GM12801 (cell line): Measurements from ENCODE around the gene PITPNC1.

ENCODE experiments used
- TF ChIP-seq, protein P1 (sequence below): IDR thresholded peaks from one replicate; pipeline ENCODE4 v1.5.1; 2011; ENCODE audit warnings: control low read depth; ENCODE audit not compliant: insufficient read length; ENCODE audit errors: extremely low read depth

Gene PITPNC1

DNA sequence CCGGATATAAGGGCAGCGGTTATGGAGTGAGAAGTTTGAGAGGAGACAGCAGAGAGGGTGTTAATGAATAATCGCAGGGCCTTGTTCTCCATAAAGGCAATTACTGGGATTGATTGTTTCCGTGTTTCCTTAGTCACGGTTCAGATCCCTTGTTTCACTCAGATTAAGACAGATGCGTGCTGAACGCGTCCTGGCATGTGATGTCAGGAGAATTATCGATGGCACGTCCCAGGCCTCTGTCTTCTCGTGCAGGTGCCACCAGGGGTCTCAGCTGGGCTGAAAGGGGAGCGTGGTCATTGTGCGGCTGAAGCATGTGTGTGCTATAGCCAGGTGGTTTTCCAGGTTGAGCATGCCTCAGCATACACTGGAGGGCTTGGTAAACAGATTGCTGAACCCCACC is 198.2 kb downstream of the PITPNC1 start:
- TF ChIP-seq, protein P1, sequence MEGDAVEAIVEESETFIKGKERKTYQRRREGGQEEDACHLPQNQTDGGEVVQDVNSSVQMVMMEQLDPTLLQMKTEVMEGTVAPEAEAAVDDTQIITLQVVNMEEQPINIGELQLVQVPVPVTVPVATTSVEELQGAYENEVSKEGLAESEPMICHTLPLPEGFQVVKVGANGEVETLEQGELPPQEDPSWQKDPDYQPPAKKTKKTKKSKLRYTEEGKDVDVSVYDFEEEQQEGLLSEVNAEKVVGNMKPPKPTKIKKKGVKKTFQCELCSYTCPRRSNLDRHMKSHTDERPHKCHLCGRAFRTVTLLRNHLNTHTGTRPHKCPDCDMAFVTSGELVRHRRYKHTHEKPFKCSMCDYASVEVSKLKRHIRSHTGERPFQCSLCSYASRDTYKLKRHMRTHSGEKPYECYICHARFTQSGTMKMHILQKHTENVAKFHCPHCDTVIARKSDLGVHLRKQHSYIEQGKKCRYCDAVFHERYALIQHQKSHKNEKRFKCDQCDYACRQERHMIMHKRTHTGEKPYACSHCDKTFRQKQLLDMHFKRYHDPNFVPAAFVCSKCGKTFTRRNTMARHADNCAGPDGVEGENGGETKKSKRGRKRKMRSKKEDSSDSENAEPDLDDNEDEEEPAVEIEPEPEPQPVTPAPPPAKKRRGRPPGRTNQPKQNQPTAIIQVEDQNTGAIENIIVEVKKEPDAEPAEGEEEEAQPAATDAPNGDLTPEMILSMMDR = no peak

DNA sequence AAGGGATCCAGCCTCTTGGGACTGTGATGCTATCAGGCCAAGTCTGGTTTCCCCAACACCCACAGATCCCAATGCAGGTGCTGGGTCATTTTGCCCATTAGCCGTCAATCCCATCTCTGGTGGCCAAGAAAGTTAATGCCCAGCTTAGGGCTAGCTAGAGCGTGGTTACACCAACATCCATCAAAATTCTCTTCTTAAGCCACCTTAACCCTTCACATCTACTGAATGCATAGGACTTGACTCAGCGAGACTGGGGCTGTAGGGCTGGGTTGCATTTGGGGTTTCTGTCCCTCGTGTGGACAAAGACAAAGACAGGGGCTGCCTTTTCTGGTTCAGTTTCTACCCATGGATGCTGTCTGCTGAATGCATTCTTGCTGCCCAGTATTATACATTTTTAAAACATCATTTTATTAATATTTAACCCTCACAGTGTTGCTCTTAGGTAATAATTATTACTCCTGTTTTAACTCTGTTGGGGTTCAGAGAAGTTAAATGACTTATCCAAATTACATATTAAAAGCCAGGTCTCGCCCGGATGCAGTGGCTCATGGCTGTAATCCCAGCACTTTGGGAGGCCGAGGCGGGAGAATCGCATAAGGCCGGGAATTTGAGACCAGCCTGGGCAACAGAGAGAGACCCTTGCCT is 199.5 kb downstream of the PITPNC1 start:
- TF ChIP-seq, protein P1 = no peak

DNA sequence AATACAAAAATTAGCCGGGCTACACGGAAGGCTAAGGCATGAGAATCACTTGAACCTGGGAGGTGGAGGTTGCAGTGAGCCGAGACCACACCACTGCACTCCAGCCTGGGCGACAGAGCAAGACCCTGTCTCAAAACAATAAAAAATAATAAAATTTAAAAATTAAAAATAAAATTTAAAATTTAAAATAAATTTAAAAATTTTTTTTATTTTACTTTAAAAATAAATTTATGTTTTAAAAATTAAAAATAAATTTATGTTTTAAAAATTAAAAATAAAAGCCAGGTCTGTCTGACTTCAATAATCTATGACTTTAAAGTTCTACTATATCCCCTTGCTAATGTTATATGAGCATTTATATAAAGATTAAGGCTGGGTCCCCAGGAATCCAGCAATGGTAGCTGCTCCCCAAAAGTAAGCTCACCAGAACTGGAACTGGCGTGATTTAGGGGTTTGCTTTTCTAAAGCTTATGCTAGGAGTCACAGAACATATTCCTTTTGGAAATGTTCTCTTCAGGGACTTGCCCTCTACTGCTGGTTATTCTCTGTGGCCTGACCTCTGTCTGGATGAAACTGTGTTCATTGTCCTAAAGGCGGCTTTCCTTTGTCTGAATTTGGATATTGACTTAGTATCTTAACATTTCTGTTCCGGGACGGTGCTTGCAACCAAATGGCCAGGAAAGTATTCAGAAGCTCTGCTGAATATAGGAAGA is 200.5 kb downstream of the PITPNC1 start:
- TF ChIP-seq, protein P1 = no peak

DNA sequence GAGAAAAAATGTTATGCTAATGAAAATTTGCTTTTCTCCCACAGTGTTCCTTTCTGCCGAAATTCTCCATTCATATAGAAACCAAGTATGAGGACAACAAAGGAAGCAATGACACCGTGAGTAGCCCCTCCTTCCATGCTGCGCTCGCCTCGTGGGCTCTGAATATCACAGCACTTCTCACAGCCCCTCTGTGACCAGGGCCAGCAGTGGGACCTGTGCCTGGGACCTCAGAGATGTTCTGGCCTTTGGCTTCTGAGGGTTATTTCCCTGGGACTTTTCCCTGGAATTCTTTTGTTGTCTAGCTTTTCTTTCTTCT is 201.0 kb downstream of the PITPNC1 start:
- TF ChIP-seq, protein P1 = no peak

DNA sequence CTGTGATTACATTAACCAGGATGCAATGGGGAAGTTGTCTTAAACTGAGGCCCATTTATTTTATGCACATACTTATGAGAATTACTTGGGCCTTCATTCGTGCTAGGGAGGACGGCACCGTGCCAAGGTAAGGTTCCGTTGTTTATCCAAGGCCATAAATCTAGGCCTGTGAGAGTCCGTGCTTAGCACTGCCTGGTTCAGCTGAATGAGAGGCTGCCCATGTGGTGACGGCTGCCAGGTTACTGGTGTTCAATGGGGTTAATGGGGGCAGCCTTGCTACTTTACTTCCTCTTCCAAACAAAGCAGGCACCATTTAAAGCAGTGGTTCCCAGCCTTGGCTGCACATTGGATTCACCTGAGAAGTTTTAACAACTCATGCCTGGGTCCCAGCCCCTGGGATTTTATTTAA is 205.6 kb downstream of the PITPNC1 start:
- TF ChIP-seq, protein P1 = no peak

DNA sequence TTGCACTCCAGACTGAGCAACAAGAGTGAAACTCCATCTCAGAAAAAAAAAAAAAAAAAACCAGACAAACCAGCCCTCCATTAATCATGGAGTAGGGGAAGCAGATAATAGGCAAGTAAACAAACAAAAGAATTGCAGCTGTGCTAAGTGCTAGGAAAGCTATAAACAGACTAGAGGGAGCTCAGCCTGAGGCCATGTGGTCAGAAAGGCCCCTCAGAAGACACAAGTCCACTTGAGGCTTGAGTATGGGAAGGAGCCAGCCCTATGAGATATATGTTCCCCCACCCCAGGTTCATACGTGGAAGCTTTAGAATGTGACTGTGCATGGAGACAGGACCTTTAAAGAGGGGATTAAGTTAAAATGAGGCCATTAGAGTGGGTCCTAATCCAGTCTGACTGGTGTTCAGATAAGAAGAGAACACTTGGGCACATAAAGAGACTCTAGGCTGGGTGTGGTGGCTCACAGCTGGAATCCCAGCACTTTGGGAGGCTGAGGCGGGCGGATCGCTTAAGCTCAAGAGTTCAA is 208.1 kb downstream of the PITPNC1 start:
- TF ChIP-seq, protein P1 = no peak

DNA sequence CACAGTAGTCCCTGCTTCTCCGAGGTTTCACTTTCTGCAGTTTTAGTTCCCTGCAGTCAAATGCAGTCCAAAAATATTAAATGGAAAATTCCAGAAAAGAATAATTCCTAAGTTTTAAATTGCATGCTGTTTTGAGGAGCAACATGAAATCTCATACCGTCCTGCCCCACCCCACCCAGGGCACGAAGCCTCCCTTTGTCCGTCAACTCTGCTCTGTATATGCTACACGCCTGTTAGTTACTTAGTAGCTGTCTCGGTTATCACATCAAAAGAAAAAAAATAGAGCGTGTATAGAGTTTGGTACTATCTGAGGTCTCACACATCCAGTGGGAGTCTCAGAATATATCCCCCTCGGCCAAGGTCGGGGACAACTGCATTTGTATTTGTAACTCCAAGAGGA is 211.2 kb downstream of the PITPNC1 start:
- TF ChIP-seq, protein P1 = no peak
